GM19395 (cell line): ENCODE measurements around the gene NHLH2.

Experiments
- ATAC-seq: cut with Tn5 transposase; IDR thresholded peaks from one replicate; pipeline ENCODE4 v1.9.1; 2021; ENCODE audit warnings: mild to moderate bottlenecking, moderate library complexity; ENCODE audit not compliant: unreplicated experiment

NHLH2 gene

DNA sequence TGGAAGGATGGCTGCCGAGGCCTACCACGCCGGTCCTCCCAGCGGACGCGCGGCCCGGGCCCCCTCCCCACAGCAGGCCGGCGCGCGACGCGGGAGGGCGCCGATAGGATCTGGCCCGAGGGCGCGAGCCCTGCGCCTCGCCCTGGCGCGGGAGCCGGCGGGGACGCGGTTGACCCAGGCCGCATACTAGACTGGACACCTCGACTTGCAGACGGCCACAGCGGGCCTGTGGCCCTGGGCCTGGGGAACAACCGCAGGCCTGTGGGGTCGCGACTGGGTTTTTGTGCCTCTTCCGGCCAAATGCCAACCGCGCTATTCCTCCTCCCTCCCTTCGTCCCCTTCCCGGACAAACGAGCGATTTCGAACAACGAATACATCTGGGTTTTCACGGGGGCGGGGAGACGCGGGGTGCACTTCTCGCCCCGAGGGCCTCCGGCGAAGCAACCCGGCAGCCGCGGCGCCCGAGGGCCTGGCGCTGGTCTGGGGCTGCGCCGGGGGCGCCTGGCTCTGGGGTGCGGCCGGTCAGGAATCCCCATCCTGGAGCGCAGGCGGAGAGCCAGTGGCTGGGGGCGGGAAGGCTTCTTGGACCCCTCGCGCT lies 2.4 kb downstream of the NHLH2 start:
- ATAC-seq: no peak

DNA sequence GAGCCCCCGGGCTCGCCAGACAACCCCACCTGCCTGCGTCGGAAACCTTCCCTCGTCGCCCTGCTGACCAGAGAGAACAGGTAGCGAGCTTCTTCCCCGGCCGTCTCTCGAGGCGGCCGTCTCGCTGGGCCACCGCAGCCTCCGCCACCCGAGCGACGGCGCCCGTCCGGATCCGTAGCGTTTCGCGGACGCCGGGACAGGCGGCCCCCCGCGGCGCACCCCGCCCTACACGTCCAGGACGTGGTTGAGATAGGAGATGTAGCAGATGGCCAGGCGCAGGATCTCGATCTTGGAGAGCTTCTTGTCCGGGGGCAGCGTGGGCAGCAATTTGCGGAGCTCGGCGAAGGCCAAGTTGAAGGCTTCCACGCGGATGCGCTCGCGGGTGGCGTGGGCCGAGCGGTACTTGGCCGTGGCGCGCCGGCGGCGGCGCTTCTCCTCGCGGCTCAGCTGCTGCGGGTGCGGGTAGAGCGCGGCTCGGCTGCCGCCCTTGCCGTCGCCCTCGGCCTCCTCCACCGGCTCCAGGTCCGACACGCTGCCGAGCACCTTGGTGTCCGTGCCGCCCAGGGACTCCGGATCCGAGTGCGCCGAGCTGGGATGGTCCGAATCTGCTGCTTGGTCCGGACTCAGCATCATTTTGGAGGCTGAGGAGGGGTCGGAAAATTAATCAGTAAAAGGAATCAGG lies 3.0 kb downstream of the NHLH2 start:
- ATAC-seq: no peak

GRCh38 chr1:115837341-115837739 lies 3.6 kb downstream of the NHLH2 start:
- no peak for ATAC-seq

DNA sequence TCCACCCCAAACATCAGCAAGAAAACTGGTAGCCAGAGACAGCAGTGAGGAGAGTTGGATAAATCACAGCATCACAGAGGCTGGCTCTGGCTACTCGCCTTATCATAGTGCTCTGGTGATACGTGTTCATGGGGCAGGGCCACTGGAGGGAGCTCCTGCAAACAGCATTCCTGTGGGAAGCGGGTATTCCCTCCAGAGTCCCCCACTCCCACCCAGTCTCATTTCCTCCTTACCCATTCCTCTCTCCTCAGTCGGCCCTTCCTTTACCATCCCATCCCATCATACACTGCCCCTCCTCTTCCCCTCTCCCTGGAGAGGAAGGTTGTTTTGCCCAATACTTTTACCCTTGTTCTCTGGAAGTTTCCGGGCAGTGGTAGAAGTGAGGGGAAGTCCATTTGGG lies 7.1 kb downstream of the NHLH2 start:
- ATAC-seq: no peak

DNA sequence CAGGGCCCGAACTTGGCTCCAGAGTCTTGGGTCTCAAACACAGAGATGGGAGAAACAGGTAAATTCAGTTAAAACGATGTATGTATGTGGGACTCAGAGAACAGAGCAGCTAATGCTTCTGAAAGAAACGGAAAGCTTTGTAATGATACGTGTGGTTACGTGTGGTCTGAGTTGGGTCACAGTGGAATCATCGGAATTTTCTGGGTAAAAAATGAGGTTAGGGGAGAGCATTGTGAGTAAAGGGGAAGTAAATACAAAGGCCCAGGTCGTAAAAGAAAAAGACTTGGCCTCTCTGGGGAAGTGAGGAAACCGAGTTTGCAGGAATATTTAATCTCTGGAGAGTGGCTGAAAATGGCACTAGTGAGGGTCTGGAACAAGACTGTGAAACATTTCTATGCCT lies 8.3 kb downstream of the NHLH2 start:
- no peak for ATAC-seq

DNA sequence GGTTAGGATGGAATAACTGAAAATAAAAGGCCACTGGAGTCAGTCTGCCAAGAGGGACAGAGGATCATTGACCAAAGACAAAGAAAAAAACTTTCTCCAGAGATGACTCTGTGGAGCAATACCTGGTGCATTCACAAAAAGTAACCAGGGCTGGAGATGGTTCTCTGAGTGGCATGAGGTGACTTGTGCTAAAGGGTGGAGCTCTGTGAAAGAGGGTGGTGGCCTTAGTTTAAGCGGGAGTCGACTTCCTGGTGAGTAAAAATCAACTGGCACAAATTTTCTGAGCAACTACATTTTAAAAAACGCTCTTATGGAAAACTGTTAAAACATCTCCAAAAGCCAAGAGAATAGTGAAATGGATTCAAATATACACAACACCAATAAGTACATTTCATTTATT lies 10.0 kb downstream of the NHLH2 start:
- ATAC-seq: no peak

DNA sequence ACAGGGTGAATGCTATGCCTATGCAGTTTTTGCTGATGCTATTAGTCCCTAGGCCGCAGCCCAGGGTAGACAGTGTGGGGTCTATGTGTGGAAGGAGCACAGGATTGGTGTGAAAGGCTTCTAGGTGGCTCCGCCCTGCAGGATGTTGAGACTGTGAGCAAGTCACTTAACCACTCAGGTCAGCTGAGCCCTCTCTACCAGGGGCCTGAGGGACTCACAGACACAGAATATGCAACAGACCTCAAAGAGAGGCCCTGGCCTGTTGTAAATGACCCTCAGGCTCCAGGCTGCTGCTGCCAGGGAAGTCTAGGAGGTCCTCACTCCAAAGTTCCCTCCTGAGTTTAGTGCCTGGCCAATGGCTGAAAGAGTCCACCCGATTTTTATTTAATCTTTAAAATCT lies 11.0 kb downstream of the NHLH2 start:
- ATAC-seq: no peak

DNA sequence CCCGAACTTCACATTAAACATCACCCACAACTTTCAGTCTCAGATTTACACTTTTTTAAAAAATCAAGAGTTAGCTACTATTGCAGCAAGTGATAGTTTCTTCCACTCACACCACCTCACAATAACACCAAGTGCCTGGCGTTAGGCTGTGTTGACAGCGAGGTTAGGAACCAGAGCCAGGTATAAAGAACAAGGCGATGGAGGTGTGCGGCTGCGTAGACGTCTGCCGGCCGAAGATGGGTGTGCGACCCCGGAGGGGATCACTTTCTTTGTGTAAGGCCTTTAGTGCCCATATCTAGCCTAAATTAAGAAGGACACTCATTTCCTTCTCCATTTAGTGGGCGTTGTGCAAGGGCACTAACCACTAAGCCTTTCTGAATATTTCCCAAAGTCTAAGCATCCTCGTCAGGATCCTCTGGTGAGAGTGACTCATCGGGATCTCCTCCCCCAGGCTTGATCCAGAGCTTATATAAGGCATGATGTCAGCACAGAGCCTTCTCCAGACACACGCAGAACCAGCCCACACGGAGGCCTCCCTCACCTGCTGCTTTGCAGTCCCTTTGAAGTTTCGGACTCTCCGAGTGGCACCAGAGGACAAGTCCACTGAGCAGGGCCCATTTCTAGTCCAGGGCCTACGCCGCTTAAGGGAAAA lies 11.8 kb downstream of the NHLH2 start:
- ATAC-seq: no peak

GRCh38 chr1:115828101-115829022 lies 12.6 kb downstream of the NHLH2 start:
- ATAC-seq: no peak

GRCh38 chr1:115827452-115828044 lies 13.4 kb downstream of the NHLH2 start:
- ATAC-seq: no peak

DNA sequence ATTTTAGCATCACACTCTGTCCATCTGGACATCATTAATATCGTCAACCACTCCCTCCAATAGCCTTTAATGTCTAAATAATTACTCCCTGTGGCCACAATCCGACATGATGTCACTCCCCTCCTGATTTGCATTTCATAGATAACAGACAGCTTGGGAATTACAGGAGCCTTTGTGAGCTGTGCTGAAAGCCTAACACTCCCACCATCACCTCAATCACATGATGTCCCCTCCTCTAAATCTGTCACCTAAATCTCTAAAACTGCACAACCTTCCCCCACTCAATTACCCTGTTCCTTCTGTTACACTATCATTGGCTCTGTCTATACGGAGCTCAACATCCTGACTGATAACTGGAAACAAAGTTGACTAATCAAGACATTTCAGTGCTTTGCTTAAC lies 14.3 kb downstream of the NHLH2 start:
- ATAC-seq: no peak

DNA sequence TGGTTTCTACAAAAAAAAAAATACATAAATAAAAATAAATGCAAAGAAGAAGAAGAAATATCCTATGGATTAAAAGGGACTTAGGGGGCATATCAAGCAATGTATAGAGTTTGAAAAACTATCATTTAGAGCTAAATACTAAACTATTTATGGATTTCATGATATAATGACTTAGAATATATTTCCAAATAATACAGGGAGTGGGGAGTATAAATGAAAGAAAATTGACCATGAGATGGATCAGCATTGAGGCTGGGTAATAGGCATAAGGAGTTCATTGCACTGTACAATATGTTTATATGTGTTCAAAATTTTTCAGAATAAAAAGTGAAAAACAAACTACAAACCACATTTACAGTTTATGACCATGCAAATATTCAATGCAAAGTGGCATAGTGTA lies 18.8 kb downstream of the NHLH2 start:
- no peak for ATAC-seq

DNA sequence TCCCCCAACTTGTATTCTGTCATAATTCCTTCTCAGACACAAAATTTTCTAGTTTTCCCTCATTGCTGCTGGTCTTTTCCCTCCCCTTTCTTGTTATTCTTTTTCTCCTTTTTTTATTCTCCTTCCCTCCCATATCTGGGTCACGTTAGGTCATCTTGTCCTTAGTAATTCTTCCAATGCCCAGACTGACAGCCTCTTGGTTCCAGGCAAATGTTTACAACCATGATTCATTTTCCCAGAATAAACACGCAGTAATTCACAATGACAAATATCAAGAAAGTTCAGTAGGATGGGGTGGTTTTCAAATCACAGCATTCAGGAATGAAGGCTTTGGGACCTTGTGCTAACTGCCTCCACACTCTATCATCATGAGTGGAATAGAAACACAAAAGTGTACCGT lies 25.2 kb downstream of the NHLH2 start:
- ATAC-seq: no peak

- no peak for ATAC-seq
Measured at GRCh38 chr1:115814685-115815398, 26.1 kb downstream of the NHLH2 start.

- ATAC-seq: no peak
Measured at GRCh38 chr1:115813727-115814126, 27.2 kb downstream of the NHLH2 start.

DNA sequence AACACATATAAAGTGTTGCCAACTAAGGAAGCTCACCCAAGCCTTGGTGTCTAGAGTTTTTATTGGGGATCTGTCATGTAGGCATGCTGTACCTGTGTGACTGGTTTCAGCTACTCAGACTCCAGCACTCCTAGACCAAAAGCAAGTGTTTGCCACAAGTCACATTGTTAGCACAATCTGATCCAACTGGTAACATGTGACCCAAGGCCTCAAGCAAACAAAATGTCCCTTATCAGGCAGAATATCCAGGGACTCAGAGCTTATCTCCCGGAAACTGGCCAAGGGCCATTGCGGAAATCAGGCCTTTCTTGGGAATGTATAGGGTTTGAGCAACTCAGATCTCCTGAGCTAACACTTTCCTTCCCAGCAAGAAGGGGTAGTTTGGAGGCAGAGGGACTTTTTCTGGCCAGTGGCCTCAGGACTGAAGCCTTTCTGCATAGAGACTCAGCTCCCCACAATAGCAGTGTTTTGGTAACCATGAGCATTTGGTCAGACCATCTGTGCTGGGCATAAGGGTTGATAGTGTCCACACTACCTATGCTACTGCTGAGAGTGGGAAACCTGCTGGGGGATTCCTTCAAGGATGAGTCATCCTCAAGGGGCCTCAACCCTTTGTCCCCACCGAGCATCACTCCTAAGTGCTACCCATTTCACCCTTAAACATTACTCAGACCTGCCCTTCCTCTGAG lies 29.6 kb downstream of the NHLH2 start:
- no peak for ATAC-seq

DNA sequence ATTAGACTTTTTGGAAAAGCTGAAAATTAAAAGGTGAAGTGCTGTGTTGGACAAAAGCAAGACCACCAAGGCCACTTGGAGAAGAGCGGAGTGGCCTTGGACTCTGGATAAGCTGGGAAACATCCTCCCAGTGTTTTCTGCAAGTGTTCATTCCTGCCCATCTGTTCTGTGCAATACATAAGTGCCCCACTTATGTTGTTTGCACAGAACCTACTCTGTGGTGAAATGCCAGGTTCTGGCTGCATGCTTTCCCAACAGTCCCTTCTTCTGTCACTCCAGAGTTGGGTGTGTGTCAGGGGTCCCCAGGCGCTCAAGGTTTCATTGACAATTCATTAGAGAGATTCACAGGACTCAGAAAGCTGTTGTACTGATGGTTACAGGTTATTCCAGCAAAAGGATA lies 30.3 kb downstream of the NHLH2 start:
- ATAC-seq: no peak

- no peak for ATAC-seq
Measured at GRCh38 chr1:115809847-115810246, 31.1 kb downstream of the NHLH2 start.

DNA sequence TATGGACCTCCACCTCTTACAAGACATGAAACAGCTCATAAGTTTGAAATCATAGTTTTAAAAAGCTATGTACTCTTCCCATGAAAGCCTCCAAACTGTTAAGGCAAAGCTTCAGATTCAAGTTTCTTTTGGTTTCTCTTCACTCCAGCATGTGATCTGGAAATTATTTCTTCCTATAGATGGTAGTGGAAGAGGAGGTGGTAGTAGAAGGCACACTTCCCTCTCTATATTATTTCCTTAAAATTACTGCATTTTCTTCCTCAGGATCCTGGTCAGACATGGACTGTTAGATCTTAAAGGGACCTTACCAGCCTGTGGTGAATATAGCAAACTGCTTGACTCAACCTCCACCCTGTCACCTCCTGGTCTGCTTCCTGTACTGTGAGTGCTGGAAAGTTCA lies 31.9 kb downstream of the NHLH2 start:
- no peak for ATAC-seq

DNA sequence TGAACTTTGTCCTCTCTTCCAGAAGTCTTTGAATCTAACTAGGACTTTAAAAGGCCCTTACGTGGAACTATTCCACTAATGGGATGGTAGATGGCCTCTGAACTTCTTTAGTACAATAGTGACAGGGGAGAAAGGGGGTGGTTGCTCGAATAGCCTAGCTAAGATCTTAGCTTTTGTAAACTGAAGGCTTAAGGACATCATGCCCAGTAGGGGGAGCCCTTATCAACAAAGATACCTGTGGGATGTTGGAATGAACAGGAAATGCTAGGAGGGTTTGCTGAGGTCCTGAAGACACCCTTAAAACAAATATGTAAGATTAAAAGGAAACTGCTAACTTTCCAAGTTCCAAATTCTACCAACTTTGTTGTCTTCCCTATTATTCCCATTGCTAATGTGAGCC lies 33.2 kb downstream of the NHLH2 start:
- peak; percentile 63 for ATAC-seq
